ELF-1 (cell line): Measurements from ENCODE around the gene UMODL1.
A peak's percentile ranks its signal among the peaks of the same experiment; 100 is the strongest.
"Not testable (repeated sequence)": the region's sequence is repeated elsewhere in the genome, so short reads cannot be mapped to it uniquely, and the experiment has no call there.

Source experiments
- DNase-seq: peaks from one replicate; pipeline ENCODE4 v3.0.0-alpha.2; 2016; ENCODE audit warnings: low read depth, low spot score

Gene UMODL1

DNA sequence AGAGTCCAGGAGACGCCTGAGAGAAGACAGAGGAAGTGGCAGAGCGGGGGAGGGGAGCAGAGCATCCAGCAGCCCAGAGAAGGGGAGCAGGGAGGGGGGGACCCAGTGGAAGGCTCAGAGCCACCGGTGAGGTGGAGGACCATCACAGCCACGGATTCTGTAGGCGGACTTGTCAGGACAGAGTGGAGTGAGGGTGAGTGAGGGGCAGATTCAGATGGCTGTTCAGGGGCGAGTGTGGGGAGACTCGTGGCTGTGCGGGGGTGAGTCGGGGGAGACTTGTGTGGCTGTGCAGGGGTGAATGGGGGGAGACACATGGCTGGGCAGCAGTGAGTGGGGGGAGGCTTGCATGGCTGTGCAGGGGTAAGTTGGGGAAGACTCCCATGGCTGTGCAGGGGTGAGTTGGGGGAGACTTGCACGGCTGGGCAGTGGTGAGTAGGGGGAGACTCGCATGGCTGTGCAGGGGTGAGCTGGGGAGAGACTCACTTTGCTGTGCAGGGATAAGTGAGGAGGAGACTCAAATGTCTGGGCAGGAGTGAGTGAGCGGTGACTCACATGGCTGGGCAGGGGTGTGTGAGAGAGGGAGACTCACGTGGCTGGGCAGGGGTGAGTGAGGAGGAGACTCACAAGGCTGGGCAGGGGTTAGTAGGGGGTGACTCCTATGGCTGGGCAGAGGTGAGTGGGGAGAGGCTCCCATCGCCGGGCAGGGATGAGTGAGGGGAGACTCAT, 91.0 kb downstream of the UMODL1 start:
- no peak for DNase-seq

DNA sequence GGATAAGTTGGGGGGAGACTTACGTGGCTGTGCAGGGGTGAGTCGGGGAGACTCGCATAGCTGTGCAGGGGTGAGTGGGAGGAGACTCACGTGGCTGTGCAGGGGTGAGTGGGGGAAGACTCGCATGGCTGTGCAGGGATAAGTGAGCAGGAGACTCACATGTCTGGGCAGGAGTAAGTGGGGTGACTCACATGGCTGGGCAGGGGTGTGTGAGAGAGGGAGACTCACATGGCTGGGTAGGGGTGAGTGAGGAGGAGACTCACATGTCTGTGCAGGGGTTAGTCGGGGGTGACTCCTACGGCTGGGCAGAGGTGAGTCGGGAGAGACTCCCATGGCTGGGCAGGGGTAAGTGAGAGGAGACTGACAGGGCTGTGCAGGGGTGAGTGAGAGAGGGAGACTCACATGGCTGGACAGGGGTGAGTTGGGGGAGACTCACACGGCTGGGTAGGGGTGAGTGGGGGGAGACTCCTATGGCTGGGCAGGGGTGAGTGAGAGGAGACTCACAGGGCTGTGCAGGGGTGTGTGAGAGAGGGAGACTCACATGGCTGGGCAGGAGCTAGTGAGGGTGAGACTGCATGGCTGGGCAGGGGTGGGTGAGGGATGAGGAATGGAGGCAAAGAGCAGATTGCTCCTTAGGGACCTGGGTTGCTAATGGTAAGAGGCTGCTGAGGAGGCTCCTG, 91.9 kb downstream of the UMODL1 start:
- DNase-seq = no peak

DNA sequence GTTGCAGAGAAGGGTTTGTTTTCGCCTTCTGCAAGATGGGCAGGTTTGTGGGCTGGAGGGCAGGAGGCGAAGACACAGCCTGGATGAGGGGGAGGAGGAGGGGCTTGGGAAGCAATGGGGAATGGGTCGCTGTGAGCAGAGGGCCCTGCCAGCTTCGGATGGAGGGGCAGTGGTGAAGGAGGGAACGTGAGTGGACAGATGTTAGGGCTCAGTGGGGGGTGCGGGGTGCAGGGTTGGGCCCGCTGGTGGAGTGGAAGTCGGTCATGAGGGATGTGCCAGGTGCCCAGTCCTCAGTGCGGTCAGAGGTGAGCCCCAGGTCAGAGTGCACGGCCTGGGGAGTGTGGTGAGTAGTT, 92.4 kb downstream of the UMODL1 start:
- no peak for DNase-seq

DNA sequence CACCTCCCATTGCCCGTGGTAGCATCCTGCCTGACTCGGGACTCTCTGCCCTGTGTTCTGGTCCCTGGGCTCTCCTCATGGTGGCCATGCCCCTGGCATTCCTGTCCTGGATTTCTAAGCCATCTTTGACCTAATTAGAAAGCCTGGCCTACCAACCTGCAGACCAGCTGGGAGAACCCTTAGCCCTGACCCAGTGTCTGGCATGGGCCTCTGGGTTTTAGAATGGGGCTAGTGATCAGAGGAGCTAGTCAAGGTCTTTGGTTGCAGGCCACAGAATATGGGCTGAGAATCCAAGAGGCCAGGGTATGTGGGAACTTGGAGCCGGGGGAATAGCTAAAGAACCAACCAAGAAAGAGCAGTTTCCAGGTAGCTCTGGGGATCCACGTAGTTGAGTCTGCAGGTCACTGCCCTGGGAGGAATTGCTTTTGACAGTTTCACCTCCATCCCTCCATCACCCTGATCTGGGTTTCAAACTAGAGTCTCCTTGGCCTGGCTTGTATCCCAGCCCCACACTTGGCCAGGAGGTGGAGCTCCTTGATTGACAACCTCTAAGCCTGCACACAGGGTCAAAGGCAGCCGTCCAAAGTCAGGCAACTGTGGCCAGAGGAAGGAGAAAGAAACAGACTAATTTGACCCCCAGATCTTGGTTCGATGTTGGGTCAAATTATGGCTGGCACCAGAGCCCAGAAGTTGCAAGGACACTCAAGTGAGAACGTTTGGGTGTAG, 93.1 kb downstream of the UMODL1 start:
- DNase-seq = peak; percentile 55

DNA sequence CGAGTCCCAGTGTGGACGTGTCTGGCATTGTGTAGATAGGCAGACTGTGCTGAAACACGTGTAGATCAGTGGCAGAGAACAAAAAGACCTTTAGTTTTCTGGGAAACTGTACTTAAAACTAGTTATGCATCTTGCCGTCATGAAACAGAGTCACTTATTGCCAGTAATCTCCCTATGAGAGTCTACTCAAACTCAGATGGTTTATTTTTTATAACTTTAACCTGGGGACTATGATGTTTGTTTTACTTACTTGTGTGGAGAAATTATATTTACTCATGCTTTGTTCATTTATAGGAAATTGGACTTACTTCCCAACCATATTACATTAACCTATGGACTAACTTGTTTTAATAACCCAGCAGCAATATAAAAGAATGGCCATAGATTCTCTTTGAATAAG, 93.7 kb downstream of the UMODL1 start:
- no peak for DNase-seq

DNA sequence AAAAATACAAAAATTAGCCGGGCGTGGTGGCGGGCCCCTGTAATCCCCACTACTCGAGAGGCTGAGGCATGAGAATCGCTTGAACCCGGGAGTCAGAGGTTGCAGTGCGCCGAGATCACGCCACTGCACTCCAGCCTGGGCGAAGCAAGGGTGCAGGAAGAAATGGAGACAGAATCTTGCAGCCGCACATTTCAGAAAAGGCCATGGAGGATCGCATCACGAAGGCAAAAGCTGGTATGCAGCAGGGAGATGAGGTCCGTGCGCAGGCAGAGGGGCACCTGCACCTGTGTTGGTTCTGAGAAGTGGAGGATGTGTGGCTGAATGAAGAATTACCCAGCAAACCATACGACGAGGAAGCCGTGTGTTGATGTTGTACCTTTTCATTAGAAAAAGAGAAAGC, 94.8 kb downstream of the UMODL1 start:
- no peak for DNase-seq

DNA sequence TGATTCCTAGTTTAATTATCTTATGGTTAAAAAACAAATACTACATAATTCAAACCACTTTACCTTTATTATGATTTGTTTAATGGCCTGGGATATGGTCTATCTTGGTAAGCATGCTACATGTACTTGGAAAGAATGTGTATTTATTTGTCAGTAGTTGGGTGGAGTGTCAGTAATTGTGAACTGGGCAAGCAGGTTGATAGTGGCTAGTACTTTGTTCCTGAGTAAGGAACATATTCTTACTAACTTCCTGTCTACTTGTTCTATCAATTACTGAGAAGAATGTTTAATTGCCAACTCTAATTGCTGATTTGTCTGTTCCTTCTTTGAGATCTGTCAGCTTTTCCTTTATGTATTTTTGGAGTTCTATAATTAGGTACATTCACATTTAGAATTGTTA, 98.6 kb downstream of the UMODL1 start:
- no peak for DNase-seq

DNA sequence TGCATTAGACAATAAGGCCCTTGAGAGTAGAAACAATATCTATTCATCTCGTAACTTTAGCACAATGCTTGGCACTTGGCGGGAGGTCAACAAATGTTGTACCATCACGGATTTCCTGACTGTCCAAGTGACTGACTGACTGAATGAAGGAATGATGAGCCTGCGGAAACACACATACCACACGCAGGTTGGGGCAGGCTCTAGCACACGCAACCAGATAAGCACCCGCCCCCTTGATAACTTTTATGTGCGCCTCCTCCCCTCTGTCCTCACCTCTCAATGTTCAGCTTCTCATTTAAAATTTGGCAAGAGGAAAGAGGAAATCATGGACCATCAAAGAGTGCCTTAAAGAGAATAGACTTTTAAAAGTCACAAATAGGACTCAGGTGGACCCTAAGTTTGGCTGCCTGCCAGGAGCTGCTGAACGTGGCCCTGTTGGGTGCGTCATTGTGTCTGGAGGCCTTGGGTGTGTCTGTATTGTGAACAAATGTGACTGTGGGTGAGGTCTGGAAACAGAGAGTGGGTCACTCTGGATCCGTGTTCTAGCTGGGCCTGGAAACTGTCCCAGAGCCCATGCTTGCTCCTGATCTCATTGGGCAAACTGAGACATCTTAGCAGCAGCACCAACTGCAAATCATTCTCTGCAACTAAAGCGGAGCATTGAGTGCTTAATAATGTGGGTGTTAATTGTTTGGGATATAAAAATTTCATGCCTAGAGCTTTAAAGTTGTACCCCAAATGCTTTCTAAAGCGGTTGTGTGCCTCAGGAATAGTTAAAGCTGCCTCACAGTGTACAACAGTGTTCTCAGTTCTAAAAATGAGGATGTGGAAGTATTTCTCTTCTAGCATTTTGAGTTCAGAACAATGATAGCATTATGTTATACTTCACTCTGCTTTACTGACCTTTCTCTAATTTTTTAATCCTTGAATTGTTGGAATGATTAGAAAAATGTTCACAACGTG, 100.3 kb downstream of the UMODL1 start:
- no peak for DNase-seq

DNA sequence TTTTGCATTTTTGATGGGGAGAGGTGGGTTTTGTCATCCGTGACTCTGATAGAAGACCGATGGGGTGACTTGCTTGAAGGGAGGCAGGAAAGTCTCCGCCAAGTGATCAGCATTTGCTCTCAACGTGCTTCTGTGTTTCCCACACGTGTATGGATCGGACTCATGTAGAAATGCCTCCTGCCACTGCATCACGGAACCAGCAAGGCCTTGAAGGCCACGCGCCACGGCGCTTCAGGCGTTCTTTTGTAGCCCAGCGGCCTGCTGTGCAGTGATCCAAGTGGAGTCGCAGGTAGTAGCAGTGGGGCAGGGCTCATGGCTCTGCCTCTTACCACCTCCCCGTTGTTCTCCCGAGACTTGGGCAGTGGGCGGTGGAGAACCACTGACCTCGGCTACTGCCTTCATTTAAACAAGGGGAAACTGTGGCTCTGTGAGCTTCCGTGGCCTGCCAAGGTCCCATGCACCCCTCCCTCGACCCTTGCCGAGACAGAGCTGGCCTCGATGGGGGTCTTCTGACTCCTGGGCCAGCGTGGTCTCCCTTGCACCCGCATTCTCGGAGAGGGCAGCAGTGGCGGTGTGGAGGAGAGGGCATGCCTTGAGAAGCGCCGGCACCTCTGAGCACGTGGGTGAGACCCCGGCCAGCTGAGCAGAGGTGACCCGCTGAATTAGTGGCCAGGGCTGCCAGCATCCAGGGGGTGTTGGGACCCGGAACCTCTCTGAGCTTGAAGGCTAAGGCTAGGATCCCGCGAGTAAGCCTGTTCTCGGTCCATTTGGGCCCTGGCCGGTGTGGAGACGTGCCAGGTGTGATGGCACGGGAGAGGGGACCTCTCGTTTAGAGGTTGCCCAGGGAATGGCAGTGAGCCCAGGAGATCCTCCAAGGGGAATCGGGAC, 101.7 kb downstream of the UMODL1 start:
- DNase-seq = no peak

DNA sequence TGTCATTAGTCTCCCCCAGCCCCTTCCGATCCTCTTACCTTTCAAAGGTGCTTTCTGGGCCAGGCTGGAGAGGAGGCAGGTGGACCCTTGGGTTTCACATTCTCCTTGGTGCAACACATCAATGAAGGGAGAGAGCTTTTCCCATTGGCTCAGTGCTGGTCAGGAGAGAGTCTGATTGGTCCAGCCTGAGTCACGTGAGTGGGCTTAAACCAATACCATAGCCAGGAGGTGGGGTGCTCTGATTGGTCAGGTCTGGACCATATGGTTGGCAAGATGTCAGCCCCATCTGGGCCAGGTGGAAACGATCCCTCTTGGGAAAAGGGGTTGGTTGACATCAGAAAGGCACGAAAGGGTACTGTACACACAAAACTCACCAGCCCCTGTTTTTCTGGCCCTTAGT, 103.1 kb downstream of the UMODL1 start:
- DNase-seq = no peak

DNA sequence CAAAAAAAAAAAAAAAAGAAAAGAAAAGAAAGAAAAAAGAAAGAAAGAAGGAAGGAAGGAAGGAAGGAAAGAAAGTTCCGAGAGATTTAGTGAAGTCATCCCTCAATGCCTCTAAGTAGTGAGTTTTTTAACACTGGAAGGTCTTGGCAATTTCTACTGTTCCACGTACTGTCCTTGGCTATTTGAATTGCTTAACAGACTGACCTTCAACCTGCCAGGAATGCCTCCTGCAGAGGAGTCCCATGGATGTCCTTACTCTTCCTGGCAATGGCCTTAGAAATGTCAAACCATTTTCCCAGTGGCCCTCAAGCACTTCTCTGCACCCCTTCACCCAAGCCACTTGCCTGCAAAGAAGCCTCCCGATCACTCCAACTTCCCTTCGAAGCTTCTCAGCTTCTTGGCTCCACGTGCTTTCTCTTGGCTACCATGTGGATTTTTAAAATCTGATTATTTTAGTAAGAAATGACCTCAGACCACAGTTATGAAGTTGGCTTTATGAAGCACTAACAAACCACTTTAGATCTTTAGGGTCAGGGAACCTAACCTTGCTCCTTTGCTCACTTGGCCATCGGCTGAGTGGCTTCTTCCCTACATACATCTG, 104.1 kb downstream of the UMODL1 start:
- DNase-seq = no peak

DNA sequence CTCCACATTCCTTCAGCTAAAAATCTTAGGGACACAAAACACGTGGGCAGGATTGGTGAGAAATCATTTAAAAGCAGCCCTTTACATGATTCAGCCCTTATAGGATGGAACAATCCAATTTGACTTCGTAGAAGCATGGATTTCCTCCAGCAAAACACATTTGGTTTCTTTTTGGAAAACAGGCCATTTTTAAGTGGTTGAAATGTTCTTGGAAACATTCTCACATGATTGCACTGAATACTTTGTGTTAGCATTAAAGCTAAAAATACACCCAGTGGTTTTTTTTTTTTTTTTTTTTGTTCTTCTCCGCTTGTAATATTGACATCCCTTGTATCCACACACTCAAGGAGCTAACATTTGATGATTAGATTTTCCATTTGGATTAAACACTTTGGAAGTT, 105.7 kb downstream of the UMODL1 start:
- no peak for DNase-seq

DNA sequence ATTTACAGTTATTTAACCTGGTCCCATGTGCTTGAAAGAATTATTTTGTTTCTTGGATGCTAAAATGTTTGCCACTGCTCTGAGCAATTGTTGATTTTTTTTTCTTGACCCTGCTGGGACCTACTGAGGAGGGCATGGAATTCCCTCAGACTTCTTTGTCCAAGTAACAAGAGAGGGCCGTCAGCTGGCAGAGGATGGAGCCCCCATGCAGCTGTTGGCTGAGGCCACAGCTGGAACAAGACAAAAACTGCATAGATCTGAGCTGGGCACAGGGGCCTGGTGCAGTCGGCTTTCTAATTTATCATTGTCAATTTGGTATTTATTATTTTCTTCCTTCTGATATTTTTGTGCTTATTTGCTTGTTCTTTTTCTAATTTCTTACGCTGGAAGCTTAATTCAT, 108.2 kb downstream of the UMODL1 start:
- DNase-seq = no peak

DNA sequence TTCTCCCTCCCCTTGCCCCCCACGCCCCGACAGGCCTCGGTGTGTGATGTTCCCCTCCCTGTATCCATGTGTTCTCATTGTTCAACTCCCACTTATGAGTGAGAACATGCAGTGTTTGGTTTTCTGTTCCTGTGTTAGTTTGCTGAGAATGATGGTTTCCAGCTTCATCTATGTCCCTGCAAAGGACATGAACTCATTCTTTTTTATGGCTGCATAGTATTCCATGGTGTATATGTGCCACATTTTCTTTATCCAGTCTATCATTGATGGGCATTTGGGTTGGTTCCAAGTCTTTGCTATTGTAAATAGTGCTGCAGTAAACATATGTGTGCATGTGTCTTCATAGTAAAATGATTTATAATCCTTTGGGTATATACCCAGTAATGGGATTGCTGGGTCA, 108.9 kb downstream of the UMODL1 start:
- not testable (repeated sequence) for DNase-seq

DNA sequence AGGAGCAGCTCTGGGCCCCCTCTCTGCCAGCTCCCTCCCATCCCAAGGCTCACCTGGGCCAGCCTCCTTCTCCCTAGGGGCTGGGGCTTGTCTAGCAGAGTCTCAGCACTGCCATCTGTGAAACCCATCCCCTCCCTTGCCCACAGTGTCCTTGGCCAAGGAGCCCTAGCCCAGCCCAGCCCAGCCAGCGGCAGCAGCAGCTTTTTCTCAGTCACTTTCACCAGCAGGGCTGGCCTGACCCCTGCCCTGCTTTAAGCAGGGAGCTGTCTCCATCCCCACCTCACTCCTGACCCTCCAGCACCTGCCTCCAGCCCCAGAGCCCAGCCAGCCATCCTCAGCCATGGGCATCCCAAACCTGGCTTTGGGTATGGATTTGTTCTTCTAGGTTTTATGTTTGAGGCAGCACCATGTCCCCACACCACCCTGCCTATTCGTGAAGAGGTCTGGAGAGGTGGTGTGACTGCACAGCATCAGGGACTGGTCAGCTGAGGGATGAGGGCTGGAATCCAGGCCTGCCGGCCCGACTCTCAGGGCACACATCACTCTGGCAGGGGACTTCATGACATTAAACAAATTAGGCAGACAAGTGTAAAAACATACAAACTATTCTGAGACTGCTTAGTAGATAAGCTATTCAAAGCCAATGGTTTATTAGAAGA, 111.7 kb downstream of the UMODL1 start:
- DNase-seq = no peak

DNA sequence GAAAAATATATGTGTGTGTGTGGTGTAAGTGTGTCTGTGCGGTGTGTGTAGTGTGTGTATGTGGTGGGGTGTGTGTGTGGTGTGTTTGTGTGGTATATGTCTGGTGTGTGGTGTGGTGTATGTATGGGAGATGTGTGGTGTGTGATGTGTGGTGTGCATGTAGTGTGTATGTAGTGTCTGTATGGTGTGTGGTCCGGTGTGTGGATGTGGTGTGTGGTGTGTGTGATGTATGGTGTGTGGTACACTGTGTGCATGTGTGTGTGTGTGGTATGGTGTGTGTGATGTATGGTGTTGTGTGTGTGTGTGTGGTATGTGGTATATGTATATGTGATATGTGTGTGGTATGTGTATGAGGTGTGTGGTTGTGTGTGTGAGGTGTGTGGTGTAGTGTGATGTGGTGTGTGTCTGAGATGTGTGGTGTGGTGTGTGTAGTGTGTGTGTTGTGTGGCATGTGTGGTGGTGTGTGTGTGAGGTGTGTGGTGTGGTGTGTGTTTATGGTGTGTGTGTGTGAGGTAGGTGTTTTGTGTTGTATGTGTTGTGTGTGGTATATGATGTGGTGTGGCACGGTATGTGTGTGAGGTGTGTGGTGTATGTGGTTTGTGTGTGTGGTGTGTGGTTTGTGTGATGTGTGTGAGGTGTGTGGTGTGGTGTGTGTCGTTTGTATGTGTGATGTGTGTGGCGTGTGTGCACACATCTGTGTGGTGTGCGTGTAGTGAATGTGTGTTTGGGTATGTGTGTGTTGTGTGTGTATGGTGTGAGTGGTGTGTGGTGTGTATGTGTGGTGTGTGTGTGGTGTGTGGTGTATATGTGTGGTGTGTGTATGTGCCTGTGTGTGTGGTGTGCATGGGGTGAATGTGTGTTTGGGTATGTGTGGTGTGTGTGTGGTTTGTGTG, 112.5 kb downstream of the UMODL1 start:
- DNase-seq = no peak

DNA sequence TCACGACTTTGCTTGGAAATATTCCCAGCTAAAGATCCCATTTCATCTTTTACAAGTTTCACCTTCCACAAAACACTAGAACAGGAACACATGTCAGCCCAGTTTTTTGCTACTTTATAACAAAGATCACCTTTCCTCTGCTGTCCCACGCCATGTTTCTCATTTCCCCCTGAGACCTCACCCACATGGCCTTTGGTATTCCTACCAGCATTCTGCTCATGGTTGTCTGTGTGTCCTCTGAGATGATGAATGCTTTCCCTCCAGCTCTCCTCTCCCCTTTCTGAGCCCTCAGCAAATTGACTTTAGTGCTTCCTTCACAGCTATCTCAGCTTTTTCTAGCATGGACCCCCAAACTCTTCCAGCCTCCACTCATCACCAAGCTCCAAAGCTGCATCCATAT, 115.5 kb downstream of the UMODL1 start:
- no peak for DNase-seq

DNA sequence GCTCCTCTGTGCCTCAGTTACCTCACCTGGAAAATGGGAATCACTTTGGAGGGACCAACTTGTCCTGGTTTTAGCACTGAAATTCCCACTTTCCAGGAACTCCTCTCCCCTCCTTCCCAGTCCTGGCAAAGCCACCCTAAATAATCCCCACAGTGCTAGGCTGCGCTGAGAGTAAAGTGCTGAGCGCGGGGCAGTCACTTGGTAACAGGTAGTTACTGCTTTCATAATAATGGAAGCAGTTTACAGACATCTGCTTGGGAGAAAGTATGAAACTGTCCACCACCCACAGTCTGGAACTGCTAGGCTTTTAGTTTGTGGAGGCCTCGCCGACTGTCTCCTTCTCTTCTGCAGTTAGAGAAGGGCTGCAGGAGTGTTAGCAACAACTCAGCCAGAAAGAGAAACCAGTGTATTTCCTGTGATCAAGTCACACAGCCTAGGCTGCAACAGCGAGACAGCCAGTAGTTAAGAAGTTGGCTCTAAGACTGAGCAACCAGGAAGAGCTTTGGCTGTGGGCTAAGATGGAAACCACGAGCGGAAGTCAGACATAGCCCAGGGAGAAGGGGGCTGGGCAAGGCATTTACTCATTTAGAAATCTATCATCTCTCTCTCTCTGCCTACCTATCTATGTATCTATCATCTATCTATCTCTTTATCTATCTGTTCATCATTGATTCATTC, 117.0 kb downstream of the UMODL1 start:
- no peak for DNase-seq
